ENCODE measurements around the gene SYNRG. TPM values are rescaled to one million over a fixed set of nuclear protein-coding genes. Genes with fewer than 3 reads are reported as not detected.
A peak's percentile ranks its signal among the peaks of the same experiment; 100 is the strongest.

The SYNRG gene
- total RNA-seq, 2 experiments from 2014 or later = 90.8 to 122 TPM

- H3K27ac Mint-ChIP-seq = peak overlapping the region; percentile 41
- H3K9me3 Mint-ChIP-seq (ENCODE audit: low read depth) = no peaks in the 10 kb centered on the region
- H3K27me3 Mint-ChIP-seq = no peaks in the 10 kb centered on the region
- CTCF ChIA-PET = interaction anchor here (1.2 to 1.3 kb wide), 2 partner anchors 9 to 18 kb away, joined by 3 read pairs; no protein-coding TSS in a partner anchor
- DNase-seq (no peak), ATAC-seq (no peak)
- peaks cover 46% of the 10 kb centered on the region for H3K36me3 Mint-ChIP-seq
- no peak overlapping the region for H3K4me3 Mint-ChIP-seq
- H3K4me1 Mint-ChIP-seq = peaks cover 23% of the 10 kb centered on the region
These were observed 57.4 kb downstream of the SYNRG start for GRCh38 chr17:37551788-37552187.

GRCh38 chr17:37547986-37548385 is 61.2 kb downstream of the SYNRG start:
- H3K27ac Mint-ChIP-seq = no peak overlapping the region
- H3K9me3 Mint-ChIP-seq (ENCODE audit: low read depth) = no peaks in the 10 kb centered on the region
- peaks cover 26% of the 10 kb centered on the region for H3K4me1 Mint-ChIP-seq
- H3K27me3 Mint-ChIP-seq = no peaks in the 10 kb centered on the region
- H3K36me3 Mint-ChIP-seq = peaks cover 45% of the 10 kb centered on the region
- no peak overlapping the region for H3K4me3 Mint-ChIP-seq
- DNase-seq (no peak), ATAC-seq (no peak)
- CTCF ChIA-PET = no interaction called here

DNA sequence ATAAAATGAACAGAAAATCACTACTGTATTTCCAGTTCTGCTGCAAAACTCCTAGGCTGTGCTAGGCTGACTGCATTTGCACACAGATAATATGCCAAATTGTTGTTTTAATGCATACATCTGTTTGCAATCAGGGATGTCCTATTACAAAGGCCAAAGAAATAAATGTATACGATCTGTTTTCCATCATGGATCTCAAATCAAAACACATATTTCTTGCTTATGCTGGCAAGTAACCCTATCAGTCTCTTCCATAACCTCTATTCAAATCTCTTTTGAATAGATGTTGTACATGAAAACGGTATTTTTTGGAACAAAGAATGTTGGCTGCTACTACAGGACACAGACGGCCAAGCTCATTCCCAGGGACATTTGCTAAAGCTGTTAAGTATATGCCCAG is 62.9 kb downstream of the SYNRG start:
- Mint-ChIP-seq H3K4me3 (no peak overlapping the region), H3K27ac (no peak overlapping the region), H3K9me3 (ENCODE audit: low read depth) (no peaks in the 10 kb centered on the region), H3K27me3 (no peaks in the 10 kb centered on the region), H3K4me1 (peaks cover 25% of the 10 kb centered on the region), H3K36me3 (peaks cover 46% of the 10 kb centered on the region)
- ATAC-seq (no peak), DNase-seq (no peak)
- CTCF ChIA-PET = interaction anchor here (1.0 kb wide), 2 partner anchors 10 to 129 kb away, joined by 3 read pairs; no protein-coding TSS in a partner anchor

GRCh38 chr17:37545486-37545885 is 63.7 kb downstream of the SYNRG start:
- CTCF ChIA-PET = interaction anchor here (0.7 to 1.0 kb wide), 2 partner anchors 116 to 128 kb away, joined by 3 read pairs; no protein-coding TSS in a partner anchor

DNA sequence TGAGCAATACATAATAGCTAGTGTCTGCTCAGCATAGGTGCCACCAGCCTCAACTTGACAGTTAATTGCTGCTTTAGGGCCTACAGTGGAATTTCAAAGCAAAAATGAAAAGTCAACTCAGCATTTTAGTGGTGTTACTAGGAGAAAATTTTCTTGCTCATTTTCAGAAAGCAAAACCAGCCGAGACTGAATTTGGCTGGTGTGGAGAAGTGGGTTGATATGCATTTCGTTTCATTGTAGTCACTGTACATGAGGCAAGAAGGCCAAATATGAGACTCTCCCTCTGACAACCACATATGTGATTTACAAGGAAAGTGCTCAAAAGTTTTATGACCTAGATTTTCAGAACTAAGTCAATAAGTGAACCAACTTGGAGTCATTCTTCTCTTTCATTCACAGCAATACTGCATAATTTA is 65.6 kb downstream of the SYNRG start:
- Mint-ChIP-seq H3K36me3 (peaks cover 44% of the 10 kb centered on the region), H3K27me3 (no peaks in the 10 kb centered on the region)
- CTCF ChIA-PET = no interaction called here

More at GRCh38 chr17:37545486-37545885, 63.7 kb downstream of the SYNRG start:
- DNase-seq (no peak), ATAC-seq (no peak)
- Mint-ChIP-seq H3K36me3 (peaks cover 45% of the 10 kb centered on the region), H3K4me3 (no peak overlapping the region), H3K9me3 (ENCODE audit: low read depth) (no peaks in the 10 kb centered on the region), H3K4me1 (peaks cover 23% of the 10 kb centered on the region), H3K27ac (no peak overlapping the region), H3K27me3 (no peaks in the 10 kb centered on the region)

GRCh38 chr17:37541880-37542660 is 67.1 kb downstream of the SYNRG start:
- peaks cover 19% of the 10 kb centered on the region for H3K4me1 Mint-ChIP-seq
- CTCF ChIA-PET = no interaction called here
- peak overlapping the region; percentile 52 for H3K27ac Mint-ChIP-seq
- H3K9me3 Mint-ChIP-seq (ENCODE audit: low read depth) = no peaks in the 10 kb centered on the region
- no peak for DNase-seq
- ATAC-seq = no peak
- H3K36me3 Mint-ChIP-seq = peaks cover 54% of the 10 kb centered on the region
- no peaks in the 10 kb centered on the region for H3K27me3 Mint-ChIP-seq
- no peak overlapping the region for H3K4me3 Mint-ChIP-seq

More for the DNA sequence above, 65.6 kb downstream of the SYNRG start:
- Mint-ChIP-seq H3K27ac (no peak overlapping the region), H3K9me3 (ENCODE audit: low read depth) (no peaks in the 10 kb centered on the region), H3K4me1 (peaks cover 23% of the 10 kb centered on the region), H3K4me3 (no peak overlapping the region)
- no peak for DNase-seq
- ATAC-seq = no peak

DNA sequence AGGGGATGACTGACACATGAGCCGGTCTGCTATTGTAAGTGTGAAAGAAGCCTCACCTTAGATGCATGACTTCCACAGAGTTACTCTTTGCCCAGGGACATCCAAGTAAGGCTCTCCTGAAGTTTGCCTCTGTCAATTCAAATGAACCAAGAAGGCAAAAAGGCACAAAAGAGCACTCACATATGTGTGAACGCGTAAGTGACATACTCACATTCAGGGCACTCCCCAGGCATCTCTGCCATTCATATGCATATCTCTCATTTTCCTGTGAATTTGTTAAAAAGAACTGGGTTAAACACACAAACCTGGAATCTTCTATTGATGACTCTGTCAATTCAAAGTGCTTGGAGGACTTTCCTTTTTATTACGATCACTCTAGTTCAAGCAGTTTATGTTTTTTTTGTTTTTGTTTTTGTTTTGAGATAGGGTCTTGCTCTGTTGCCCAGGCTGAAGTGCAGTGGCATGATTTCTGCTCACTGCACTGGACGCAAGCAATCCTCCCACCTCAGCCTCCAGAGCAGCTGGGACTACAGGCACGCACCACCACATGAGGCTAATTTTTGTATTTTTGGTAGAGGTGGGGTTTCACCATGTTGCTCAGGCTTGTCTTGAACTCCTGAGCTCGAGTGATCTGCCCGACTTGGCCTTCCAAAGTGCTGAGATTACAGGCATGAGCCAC is 70.1 kb downstream of the SYNRG start:
- CTCF ChIA-PET = no interaction called here
- Mint-ChIP-seq H3K4me1 (peaks cover 13% of the 10 kb centered on the region), H3K4me3 (no peak overlapping the region), H3K27ac (no peak overlapping the region), H3K9me3 (ENCODE audit: low read depth) (no peaks in the 10 kb centered on the region), H3K36me3 (peaks cover 59% of the 10 kb centered on the region), H3K27me3 (no peaks in the 10 kb centered on the region)
- ATAC-seq (no peak), DNase-seq (no peak)

GRCh38 chr17:37535906-37536305 is 73.3 kb downstream of the SYNRG start:
- CTCF ChIA-PET = interaction anchor here (0.7 to 1.3 kb wide), 2 partner anchors 14 to 74 kb away, joined by 3 to 4 read pairs; no protein-coding TSS in a partner anchor
- Mint-ChIP-seq H3K4me3 (no peak overlapping the region), H3K27ac (no peak overlapping the region), H3K9me3 (ENCODE audit: low read depth) (no peaks in the 10 kb centered on the region), H3K27me3 (no peaks in the 10 kb centered on the region), H3K4me1 (no peaks in the 10 kb centered on the region), H3K36me3 (peaks cover 55% of the 10 kb centered on the region)
- no peak for ATAC-seq
- DNase-seq = no peak

DNA sequence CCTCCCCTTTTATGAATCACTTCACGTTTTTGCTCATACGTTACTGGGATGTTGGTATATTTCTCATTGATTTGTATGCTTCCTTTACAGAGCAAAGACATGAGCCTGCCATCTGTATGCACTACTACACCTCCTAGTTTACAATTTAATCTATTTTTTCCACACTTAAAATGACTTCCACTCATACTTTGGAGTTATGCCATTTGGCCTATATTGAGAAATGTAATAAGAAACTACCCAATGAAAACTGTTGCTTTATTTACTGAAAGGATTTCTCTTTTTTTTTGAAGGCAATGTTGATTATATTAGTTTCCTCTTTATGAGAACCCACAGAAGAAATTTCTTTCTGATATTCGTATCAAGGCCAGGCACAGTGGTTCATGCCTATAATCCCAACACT is 76.5 kb downstream of the SYNRG start:
- H3K4me3 Mint-ChIP-seq = no peak overlapping the region
- ATAC-seq = no peak
- no peak overlapping the region for H3K27ac Mint-ChIP-seq
- H3K27me3 Mint-ChIP-seq = no peaks in the 10 kb centered on the region
- peaks cover 51% of the 10 kb centered on the region for H3K36me3 Mint-ChIP-seq
- H3K4me1 Mint-ChIP-seq = no peaks in the 10 kb centered on the region
- no peaks in the 10 kb centered on the region for H3K9me3 Mint-ChIP-seq (ENCODE audit: low read depth)
- CTCF ChIA-PET = interaction anchor here (1.0 to 1.1 kb wide), 2 partner anchors 18 to 259 kb away, joined by 3 read pairs; no protein-coding TSS in a partner anchor
- no peak for DNase-seq

DNA sequence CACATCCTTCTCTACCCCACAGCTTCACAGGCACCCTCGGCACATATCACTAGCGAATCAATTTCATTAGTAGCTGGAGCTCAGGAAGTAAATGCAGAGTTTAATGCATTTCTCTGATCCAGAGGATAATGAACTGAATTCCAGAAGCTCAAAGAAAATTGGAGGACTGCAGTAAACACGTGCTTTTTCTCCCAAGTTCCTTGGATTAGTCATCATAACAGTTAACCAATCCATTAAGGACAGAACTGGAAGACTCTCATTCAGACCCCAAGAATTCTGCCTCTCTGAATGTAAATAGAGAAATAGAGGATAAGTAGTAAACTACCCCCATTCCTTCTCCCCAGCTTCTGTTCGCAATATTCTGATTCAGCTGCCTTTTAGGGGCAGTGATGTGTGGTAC is 78.8 kb downstream of the SYNRG start:
- no peak for ATAC-seq
- Mint-ChIP-seq H3K27me3 (no peaks in the 10 kb centered on the region), H3K9me3 (ENCODE audit: low read depth) (no peaks in the 10 kb centered on the region), H3K36me3 (peaks cover 41% of the 10 kb centered on the region), H3K4me1 (peaks cover 2% of the 10 kb centered on the region), H3K27ac (no peak overlapping the region), H3K4me3 (no peak overlapping the region)
- DNase-seq = no peak
- CTCF ChIA-PET = no interaction called here

GRCh38 chr17:37527249-37527851 is 81.9 kb downstream of the SYNRG start:
- no peak overlapping the region for H3K27ac Mint-ChIP-seq
- ATAC-seq = peak; percentile 71
- H3K4me3 Mint-ChIP-seq = no peak overlapping the region
- H3K36me3 Mint-ChIP-seq = peaks cover 47% of the 10 kb centered on the region
- DNase-seq = no peak
- H3K4me1 Mint-ChIP-seq = peaks cover 9% of the 10 kb centered on the region
- CTCF ChIA-PET = interaction anchor here (0.6 to 2.0 kb wide), 9 partner anchors 9 to 289 kb away, joined by 3 to 13 read pairs (median 4); partner anchors contain the start of gene SYNRG
- no peaks in the 10 kb centered on the region for H3K9me3 Mint-ChIP-seq (ENCODE audit: low read depth)
- H3K27me3 Mint-ChIP-seq = no peaks in the 10 kb centered on the region

DNA sequence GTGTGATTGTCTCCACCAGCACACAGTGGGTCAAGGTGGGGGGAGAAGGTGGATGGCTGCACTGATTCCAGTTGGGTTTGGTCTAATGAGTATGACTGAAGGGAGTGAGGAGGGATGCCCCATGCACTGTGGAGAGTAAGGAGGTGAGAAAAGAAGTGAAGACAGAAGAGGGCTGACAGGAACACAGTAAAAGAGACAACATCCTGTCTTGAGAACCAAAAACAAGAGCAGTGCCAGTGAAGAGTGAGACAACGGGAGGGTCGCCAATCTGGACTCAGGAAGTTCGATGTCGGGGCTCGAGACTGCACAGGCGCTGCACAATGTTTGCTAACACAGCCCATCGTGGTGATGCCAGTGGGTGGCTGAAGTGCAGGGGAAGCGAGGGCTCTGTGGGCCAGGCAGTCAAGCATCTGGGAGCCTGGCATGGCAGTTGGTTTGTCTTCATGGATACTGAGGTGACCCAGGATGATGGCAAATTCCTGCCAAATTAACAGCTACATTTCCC is 85.5 kb downstream of the SYNRG start:
- CTCF ChIA-PET = interaction anchor here (1.0 kb wide), 1 partner anchor 10 kb away, joined by 3 read pairs; no protein-coding TSS in a partner anchor
- ATAC-seq (no peak), DNase-seq (no peak)
- Mint-ChIP-seq H3K27me3 (no peaks in the 10 kb centered on the region), H3K4me3 (no peak overlapping the region), H3K4me1 (peaks cover 25% of the 10 kb centered on the region), H3K36me3 (peaks cover 43% of the 10 kb centered on the region), H3K27ac (peak overlapping the region; percentile 69), H3K9me3 (ENCODE audit: low read depth) (no peaks in the 10 kb centered on the region)

GRCh38 chr17:37521821-37522220 is 87.4 kb downstream of the SYNRG start:
- CTCF ChIA-PET = interaction anchor here (0.9 to 1.4 kb wide), 2 partner anchors 14 to 87 kb away, joined by 3 read pairs; partner anchors contain the start of gene SYNRG
- ATAC-seq = no peak
- Mint-ChIP-seq H3K9me3 (ENCODE audit: low read depth) (no peaks in the 10 kb centered on the region), H3K4me1 (peaks cover 24% of the 10 kb centered on the region), H3K27ac (peak overlapping the region; percentile 34), H3K4me3 (no peak overlapping the region), H3K27me3 (no peaks in the 10 kb centered on the region), H3K36me3 (peaks cover 50% of the 10 kb centered on the region)
- no peak for DNase-seq

Data from activated CD8-positive, alpha-beta memory T cell treated with anti-CD3 and anti-CD28 coated beads, Interleukin-2, amount 10 ng/mL, durations not matched to agents 7 days and 5 days (primary cell).